Heart left ventricle (tissue), 13 donors: ENCODE data around the gene SLC9A4.

Experiments
- POLR2A ChIP-seq, 2 donors: fragments of 450-650 bp; IDR thresholded peaks; one replicate each; pipeline ENCODE4 v1.6.1; 2017; ENCODE audit warnings: antibody characterized with exemption in 2 of 2, mild to moderate bottlenecking in 2 of 2, moderate library complexity in 2 of 2
- TF ChIP-seq, protein P1 (sequence below), 12 donors: fragments of 200-600 bp; sonication (generic) in 4 of 12; IDR thresholded peaks; one replicate each; pipeline versions ENCODE4 v1.5.0 to v1.8.0; 2018 to 2022; ENCODE audit warnings: antibody characterized with exemption in 12 of 12, mild to moderate bottlenecking in 5 of 12
- donor health status: ischemic (EF 13 %, LVEDD 7.1; RV severe dilation, severe dysfunction).
- donor health status: DM: no; HTN: yes; CAD: no.
- donor health status: DM: no; HTN: no; CAD: no.
- donor health status: ischemic (EF 25% LVEDD 6.9; RV normal size, moderate dysfunction).
- donor health status: ischemic (EF 25% LVEDD 5.7; RV mildly dilated, moderate dysfunction).
- donor health status: ischemic (EF 35%, LVEDD 5.7; RV mildly dilated, moderate dysfunction).
- donor health status: nonischemic (EF 11% LVEDD 7.7; RV severe dilation, severe dysfunction).
- donor health status: DM: yes; HTN: yes; CAD: no.
- donor health status: PGD.
- donor health status: ischemic (EF 29% LVEDD 5.4; RV normal size, mild dysfunction).
- donor health status: nonischemic (EF 23%, LVEDD 6.1; RV moderate dilation, normal function).

DNA sequence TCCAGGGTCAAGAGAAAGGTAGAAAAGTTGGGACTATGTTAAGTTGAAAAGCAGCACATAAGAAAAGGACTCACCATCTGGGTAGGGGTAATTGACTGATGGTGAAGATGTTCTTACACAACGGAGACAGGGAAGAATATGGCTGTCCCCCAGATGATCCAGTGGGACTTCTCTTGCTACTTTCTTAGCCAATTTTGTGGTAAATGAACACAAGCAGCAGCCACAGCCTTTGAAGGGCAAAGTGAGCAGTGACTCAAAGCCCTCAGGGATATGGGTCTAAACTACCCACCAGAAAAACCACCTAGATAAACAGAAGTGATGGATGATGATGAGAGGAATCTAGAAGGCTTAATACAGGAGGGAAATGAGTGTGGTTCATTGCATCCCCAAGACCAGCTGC lies 80.6 kb downstream of the SLC9A4 start:
- TF ChIP-seq, protein P1, sequence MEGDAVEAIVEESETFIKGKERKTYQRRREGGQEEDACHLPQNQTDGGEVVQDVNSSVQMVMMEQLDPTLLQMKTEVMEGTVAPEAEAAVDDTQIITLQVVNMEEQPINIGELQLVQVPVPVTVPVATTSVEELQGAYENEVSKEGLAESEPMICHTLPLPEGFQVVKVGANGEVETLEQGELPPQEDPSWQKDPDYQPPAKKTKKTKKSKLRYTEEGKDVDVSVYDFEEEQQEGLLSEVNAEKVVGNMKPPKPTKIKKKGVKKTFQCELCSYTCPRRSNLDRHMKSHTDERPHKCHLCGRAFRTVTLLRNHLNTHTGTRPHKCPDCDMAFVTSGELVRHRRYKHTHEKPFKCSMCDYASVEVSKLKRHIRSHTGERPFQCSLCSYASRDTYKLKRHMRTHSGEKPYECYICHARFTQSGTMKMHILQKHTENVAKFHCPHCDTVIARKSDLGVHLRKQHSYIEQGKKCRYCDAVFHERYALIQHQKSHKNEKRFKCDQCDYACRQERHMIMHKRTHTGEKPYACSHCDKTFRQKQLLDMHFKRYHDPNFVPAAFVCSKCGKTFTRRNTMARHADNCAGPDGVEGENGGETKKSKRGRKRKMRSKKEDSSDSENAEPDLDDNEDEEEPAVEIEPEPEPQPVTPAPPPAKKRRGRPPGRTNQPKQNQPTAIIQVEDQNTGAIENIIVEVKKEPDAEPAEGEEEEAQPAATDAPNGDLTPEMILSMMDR (IDR thresholded peaks at IDR 0.05) = no peak
- TF ChIP-seq POLR2A (IDR thresholded peaks at IDR 0.05) = no peak
